Stimulated activated naive B cell treated with anti-CD40 and anti-IgM and Interleukin-4, amounts not matched to agents 10 μg/mL and 1 μg/mL and 100 μg/mL, for 72 hours (primary cell): ENCODE measurements around the gene FARP1.
A peak's percentile ranks its signal among the peaks of the same experiment; 100 is the strongest.

Experiments used
- ATAC-seq, 2 donors: fragments of 150-1000 bp; cut with Tn5 transposase; replicated peaks; 2 replicates each; pipeline ENCODE4 v1.10.0; 2021; ENCODE audit warnings: moderate library complexity in 1 of 2
- DNase-seq: peaks from one replicate; pipeline ENCODE4 v3.0.0; 2021
- H3K27ac Mint-ChIP-seq: one replicate; pipeline ENCODE4 v1.8.0; 2022; ENCODE audit warnings: mild to moderate bottlenecking, mixed read lengths
- H3K27me3 Mint-ChIP-seq, 2 donors: one replicate each; pipeline ENCODE4 v1.8.0; 2022; ENCODE audit warnings: mixed read lengths in 2 of 2
- H3K36me3 Mint-ChIP-seq, 2 donors: one replicate each; pipeline ENCODE4 v1.8.0; 2022; ENCODE audit warnings: mixed read lengths in 2 of 2, mild to moderate bottlenecking in 1 of 2
- H3K4me1 Mint-ChIP-seq, 2 donors: one replicate each; pipeline ENCODE4 v1.8.0; 2022; ENCODE audit warnings: mixed read lengths in 2 of 2, mild to moderate bottlenecking in 1 of 2
- H3K4me3 Mint-ChIP-seq, 2 donors: one replicate each; pipeline ENCODE4 v1.8.0; 2022; ENCODE audit warnings: mild to moderate bottlenecking in 2 of 2, mixed read lengths in 2 of 2, moderate library complexity in 1 of 2
- H3K9me3 Mint-ChIP-seq, 2 donors: one replicate each; pipeline ENCODE4 v1.8.0; 2022; ENCODE audit warnings: mixed read lengths in 2 of 2, mild to moderate bottlenecking in 1 of 2

The FARP1 gene

GRCh38 chr13:98333486-98333885 lies 190.6 kb downstream of the FARP1 start:
- Mint-ChIP-seq H3K36me3 (peaks cover 0 to 3% of the 10 kb centered on the region in 2 donors), H3K4me1 (no peaks in the 10 kb centered on the region), H3K4me3 (no peak overlapping the region), H3K27ac (no peak overlapping the region), H3K9me3 (peaks cover 5 to 8% of the 10 kb centered on the region in 2 donors), H3K27me3 (peaks cover 22 to 35% of the 10 kb centered on the region in 2 donors)
- ATAC-seq = no peak
- no peak for DNase-seq

- Mint-ChIP-seq H3K36me3 (peaks cover 0 to 3% of the 10 kb centered on the region in 2 donors), H3K4me3 (no peak overlapping the region), H3K27ac (no peak overlapping the region), H3K9me3 (peaks cover 5 to 8% of the 10 kb centered on the region in 2 donors), H3K4me1 (no peaks in the 10 kb centered on the region), H3K27me3 (peaks cover 22 to 41% of the 10 kb centered on the region in 2 donors)
- no peak for ATAC-seq
- no peak for DNase-seq
These were observed 191.8 kb downstream of the FARP1 start for GRCh38 chr13:98334620-98335205.

GRCh38 chr13:98335721-98336120 lies 192.8 kb downstream of the FARP1 start:
- Mint-ChIP-seq H3K27ac (no peak overlapping the region), H3K4me3 (no peak overlapping the region), H3K4me1 (no peaks in the 10 kb centered on the region), H3K9me3 (peaks cover 5 to 8% of the 10 kb centered on the region in 2 donors), H3K36me3 (peaks cover 0 to 3% of the 10 kb centered on the region in 2 donors), H3K27me3 (peaks cover 24 to 41% of the 10 kb centered on the region in 2 donors)
- DNase-seq (no peak), ATAC-seq (no peak)

- peaks cover 5 to 8% of the 10 kb centered on the region in 2 donors for H3K9me3 Mint-ChIP-seq
- no peak overlapping the region for H3K4me3 Mint-ChIP-seq
- peaks cover 0 to 3% of the 10 kb centered on the region in 2 donors for H3K36me3 Mint-ChIP-seq
- H3K27me3 Mint-ChIP-seq = peaks cover 25 to 36% of the 10 kb centered on the region in 2 donors
- no peaks in the 10 kb centered on the region for H3K4me1 Mint-ChIP-seq
- ATAC-seq (no peak), DNase-seq (no peak)
- no peak overlapping the region for H3K27ac Mint-ChIP-seq
These were observed 195.4 kb downstream of the FARP1 start for GRCh38 chr13:98338310-98338709.

DNA sequence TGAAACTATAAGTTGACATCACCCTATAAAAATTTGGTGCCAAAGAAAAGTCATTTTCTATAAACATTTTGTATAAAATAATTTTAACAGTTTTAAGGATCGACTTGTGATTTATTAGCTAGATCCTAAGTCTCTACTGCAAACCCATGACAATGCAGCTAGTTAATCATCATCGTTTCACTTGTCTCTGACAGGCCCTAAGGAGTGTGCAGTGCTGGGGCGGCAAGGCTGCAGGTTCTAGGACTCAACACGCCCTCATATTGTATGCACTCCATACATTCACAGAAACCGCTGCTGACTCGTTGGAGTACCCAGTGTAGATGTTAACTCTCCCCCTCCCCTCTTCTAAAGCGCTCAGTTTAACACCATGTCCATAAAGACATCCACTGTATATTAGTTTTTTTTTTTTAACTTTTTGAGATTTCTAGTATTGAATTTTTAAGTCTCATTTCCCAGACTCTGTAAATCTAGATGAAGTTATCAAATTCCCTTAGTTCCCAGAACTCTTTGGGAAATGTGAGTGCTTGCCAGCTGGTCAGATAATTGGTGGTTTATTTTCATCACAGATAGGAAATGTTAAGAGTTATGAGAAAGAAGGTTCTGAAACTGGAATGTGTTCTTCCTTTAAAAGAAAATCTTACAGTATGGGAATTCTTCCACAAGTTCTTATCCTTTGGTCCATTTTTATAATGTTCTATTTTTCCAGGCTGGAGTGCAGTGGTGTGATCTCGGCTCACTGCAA lies 197.0 kb downstream of the FARP1 start:
- Mint-ChIP-seq H3K36me3 (peaks cover 0 to 3% of the 10 kb centered on the region in 2 donors), H3K27ac (no peak overlapping the region), H3K9me3 (peaks cover 3 to 7% of the 10 kb centered on the region in 2 donors), H3K27me3 (peaks cover 22 to 25% of the 10 kb centered on the region in 2 donors), H3K4me1 (no peaks in the 10 kb centered on the region), H3K4me3 (no peak overlapping the region)
- no peak for DNase-seq
- no peak for ATAC-seq

DNA sequence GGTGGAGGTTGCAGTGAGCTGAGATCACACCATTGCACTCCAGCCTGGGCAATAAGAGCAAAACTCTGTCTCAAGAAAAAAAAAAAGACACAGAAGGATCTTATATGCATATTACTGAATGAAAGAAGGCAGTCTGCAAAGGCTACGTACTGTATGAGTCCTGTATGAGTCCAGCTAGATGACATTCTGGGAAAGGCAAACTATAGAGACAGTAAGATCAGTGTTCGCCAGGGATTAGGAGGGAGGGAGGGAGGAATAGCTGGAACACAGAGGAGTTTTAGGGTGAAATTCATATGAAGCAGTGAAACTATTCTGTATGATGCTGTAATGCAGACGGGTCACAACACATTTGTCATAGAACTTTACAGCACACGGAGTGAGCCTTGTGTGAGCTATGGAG lies 200.1 kb downstream of the FARP1 start:
- Mint-ChIP-seq H3K27me3 (peaks cover 16 to 17% of the 10 kb centered on the region in 2 donors), H3K4me3 (no peak overlapping the region), H3K36me3 (no peaks in the 10 kb centered on the region), H3K9me3 (no peaks in the 10 kb centered on the region), H3K4me1 (no peaks in the 10 kb centered on the region), H3K27ac (no peak overlapping the region)
- ATAC-seq = no peak
- no peak for DNase-seq

DNA sequence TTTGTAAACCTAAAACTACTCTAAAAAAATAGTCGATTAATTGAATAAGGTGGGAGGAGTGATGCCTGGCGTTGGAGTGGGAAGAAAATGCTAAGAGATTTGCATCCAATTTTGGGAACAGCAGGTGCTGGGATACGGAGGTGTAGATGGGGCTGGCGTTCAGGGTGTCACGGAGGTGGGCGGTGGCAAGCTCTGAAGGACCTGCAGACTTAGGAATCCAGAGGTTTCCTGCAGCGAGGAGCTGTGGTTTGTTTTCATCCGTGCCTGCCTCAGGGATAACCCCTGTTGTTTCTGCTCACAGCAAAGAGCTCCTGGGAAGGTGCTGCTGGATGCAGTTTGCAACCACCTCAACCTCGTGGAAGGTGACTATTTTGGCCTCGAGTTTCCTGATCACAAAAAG lies 200.6 kb downstream of the FARP1 start:
- no peaks in the 10 kb centered on the region for H3K36me3 Mint-ChIP-seq
- DNase-seq (no peak), ATAC-seq (no peak)
- no peak overlapping the region for H3K27ac Mint-ChIP-seq
- H3K27me3 Mint-ChIP-seq = peaks cover 11 to 12% of the 10 kb centered on the region in 2 donors
- H3K4me1 Mint-ChIP-seq = no peaks in the 10 kb centered on the region
- H3K4me3 Mint-ChIP-seq = no peak overlapping the region
- no peaks in the 10 kb centered on the region for H3K9me3 Mint-ChIP-seq

DNA sequence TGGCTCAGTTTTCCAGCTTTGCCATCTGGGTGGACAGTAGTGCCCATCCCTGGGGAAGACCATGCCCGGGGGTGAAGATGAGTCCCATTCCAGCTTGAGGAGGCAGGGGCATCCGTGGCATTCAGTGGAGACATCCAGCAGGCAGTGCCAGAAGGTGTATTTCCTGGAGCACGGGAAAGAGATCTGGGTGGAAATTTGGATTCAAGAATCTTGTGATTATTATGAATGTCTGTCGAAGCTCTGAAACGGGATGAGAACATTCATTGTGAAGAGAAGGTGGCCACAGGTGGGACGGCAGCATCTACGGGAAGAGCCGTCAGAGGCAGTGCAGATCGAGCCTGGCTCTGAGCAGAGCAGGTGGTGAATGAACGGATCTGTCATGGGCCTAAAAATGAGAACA lies 201.5 kb downstream of the FARP1 start:
- DNase-seq (no peak), ATAC-seq (no peak)
- Mint-ChIP-seq H3K4me3 (no peak overlapping the region), H3K27me3 (peaks cover 5 to 12% of the 10 kb centered on the region in 2 donors), H3K4me1 (no peaks in the 10 kb centered on the region), H3K9me3 (no peaks in the 10 kb centered on the region), H3K36me3 (no peaks in the 10 kb centered on the region), H3K27ac (no peak overlapping the region)

- no peaks in the 10 kb centered on the region for H3K9me3 Mint-ChIP-seq
- H3K27me3 Mint-ChIP-seq = peaks cover 5 to 12% of the 10 kb centered on the region in 2 donors
- no peaks in the 10 kb centered on the region for H3K36me3 Mint-ChIP-seq
- no peaks in the 10 kb centered on the region for H3K4me1 Mint-ChIP-seq
- DNase-seq (no peak), ATAC-seq (peak; percentile 27 to 48)
- no peak overlapping the region for H3K4me3 Mint-ChIP-seq
- no peak overlapping the region for H3K27ac Mint-ChIP-seq
These were observed 202.4 kb downstream of the FARP1 start for GRCh38 chr13:98345107-98345935.

- DNase-seq (no peak), ATAC-seq (peak in 1 of 2 donors; percentile 39)
- Mint-ChIP-seq H3K27me3 (peaks cover 4 to 10% of the 10 kb centered on the region in 2 donors), H3K4me3 (no peak overlapping the region), H3K4me1 (no peaks in the 10 kb centered on the region), H3K36me3 (no peaks in the 10 kb centered on the region), H3K27ac (peak overlapping the region; percentile 26), H3K9me3 (no peaks in the 10 kb centered on the region)
These were observed 204.2 kb downstream of the FARP1 start for GRCh38 chr13:98346904-98347636.

- Mint-ChIP-seq H3K36me3 (no peaks in the 10 kb centered on the region), H3K27ac (no peak overlapping the region), H3K4me1 (no peaks in the 10 kb centered on the region), H3K27me3 (peaks cover 4 to 10% of the 10 kb centered on the region in 2 donors), H3K9me3 (no peaks in the 10 kb centered on the region), H3K4me3 (no peak overlapping the region)
- ATAC-seq (no peak), DNase-seq (no peak)
These were observed 204.9 kb downstream of the FARP1 start for GRCh38 chr13:98347756-98348155.

GRCh38 chr13:98348466-98349200 lies 205.7 kb downstream of the FARP1 start:
- no peaks in the 10 kb centered on the region for H3K4me1 Mint-ChIP-seq

DNA sequence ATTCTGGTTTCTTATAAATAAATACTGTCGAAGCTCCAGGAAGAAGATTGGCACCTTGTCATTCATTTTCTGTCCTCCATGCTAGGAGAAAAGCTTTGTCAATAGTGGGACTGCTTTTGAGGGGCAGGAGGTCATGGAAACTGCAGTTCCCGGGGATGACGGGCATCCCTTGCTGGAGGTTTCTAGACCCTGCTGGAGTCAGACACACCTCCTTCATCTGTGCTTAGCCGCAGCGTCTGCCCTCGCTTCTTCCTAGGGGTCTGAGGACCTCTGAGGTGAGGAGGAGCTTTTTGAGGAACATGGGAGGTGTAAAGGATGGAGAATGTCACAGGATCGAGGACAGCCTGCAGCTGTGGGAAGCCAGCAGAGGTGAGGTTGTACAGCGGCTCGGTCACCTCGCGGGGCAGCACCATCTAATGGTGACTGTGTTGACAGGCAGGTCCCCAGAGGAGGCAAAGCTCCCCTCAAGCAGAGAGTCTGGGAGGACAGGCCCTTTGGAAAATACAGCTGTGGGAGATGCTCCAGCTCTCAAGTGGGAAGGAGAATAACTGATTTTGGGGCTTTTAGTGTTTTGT lies 206.9 kb downstream of the FARP1 start:
- H3K4me3 Mint-ChIP-seq = no peak overlapping the region
- no peaks in the 10 kb centered on the region for H3K36me3 Mint-ChIP-seq
- no peak overlapping the region for H3K27ac Mint-ChIP-seq
- ATAC-seq (no peak), DNase-seq (no peak)
- H3K27me3 Mint-ChIP-seq = peaks cover 0 to 5% of the 10 kb centered on the region in 2 donors
- H3K4me1 Mint-ChIP-seq = no peaks in the 10 kb centered on the region
- H3K9me3 Mint-ChIP-seq = no peaks in the 10 kb centered on the region

More at GRCh38 chr13:98348466-98349200, 205.7 kb downstream of the FARP1 start:
- DNase-seq = no peak
- ATAC-seq = no peak
- no peak overlapping the region for H3K4me3 Mint-ChIP-seq
- no peak overlapping the region for H3K27ac Mint-ChIP-seq
- no peaks in the 10 kb centered on the region for H3K36me3 Mint-ChIP-seq
- peaks cover 0 to 5% of the 10 kb centered on the region in 2 donors for H3K27me3 Mint-ChIP-seq
- H3K9me3 Mint-ChIP-seq = no peaks in the 10 kb centered on the region
